ENCODE data around the gene UGT1A10.

UGT1A10 gene

GRCh38 chr2:233793465-233794127 lies 157.3 kb downstream of the UGT1A10 start:
- H3K27ac ChIP-seq (replicated peaks), result no peak overlapping the region
- TF ChIP-seq SPI1 (IDR thresholded peaks at IDR 0.05; ENCODE audit: borderline replicate concordance, low read depth) (no peak), CTCF (IDR thresholded peaks at IDR 0.05; ENCODE audit: insufficient read depth, low read length) (no peak), REST (IDR thresholded peaks at IDR 0.05; ENCODE audit: insufficient replicate concordance, low read depth) (no peak), POLR2AphosphoS5 (IDR thresholded peaks at IDR 0.05; ENCODE audit: low read depth) (no peak), GABPA (IDR thresholded peaks at IDR 0.05; ENCODE audit: low read depth) (no peak)
- H3K27me3 ChIP-seq (ENCODE audit: insufficient read depth, poor library complexity, severe bottlenecking), result no peaks in the 10 kb centered on the region
- no peak overlapping the region for H3K4me3 ChIP-seq (replicated peaks; ENCODE audit: insufficient read depth, low read length)
- no peak for DNase-seq (ENCODE audit: low read depth in 1 of 2, low spot score in 1 of 2)

- TF ChIP-seq CTCF (IDR thresholded peaks at IDR 0.05; ENCODE audit: insufficient read depth, low read length) (no peak), REST (IDR thresholded peaks at IDR 0.05; ENCODE audit: insufficient replicate concordance, low read depth) (no peak), GABPA (IDR thresholded peaks at IDR 0.05; ENCODE audit: low read depth) (no peak), POLR2AphosphoS5 (IDR thresholded peaks at IDR 0.05; ENCODE audit: low read depth) (no peak), SPI1 (IDR thresholded peaks at IDR 0.05; ENCODE audit: borderline replicate concordance, low read depth) (no peak)
- no peak for DNase-seq (ENCODE audit: low read depth in 1 of 2, low spot score in 1 of 2)
- Histone ChIP-seq H3K27ac (replicated peaks) (no peak overlapping the region), H3K4me3 (replicated peaks; ENCODE audit: insufficient read depth, low read length) (no peak overlapping the region), H3K27me3 (ENCODE audit: insufficient read depth, poor library complexity, severe bottlenecking) (no peaks in the 10 kb centered on the region)
Measured at GRCh38 chr2:233794128-233794658, 157.9 kb downstream of the UGT1A10 start.

GRCh38 chr2:233795735-233796171 lies 159.5 kb downstream of the UGT1A10 start:
- Histone ChIP-seq H3K27ac (replicated peaks) (no peak overlapping the region), H3K4me3 (replicated peaks; ENCODE audit: insufficient read depth, low read length) (no peak overlapping the region), H3K27me3 (ENCODE audit: insufficient read depth, poor library complexity, severe bottlenecking) (no peaks in the 10 kb centered on the region)
- DNase-seq (ENCODE audit: low read depth in 1 of 2, low spot score in 1 of 2), result no peak
- TF ChIP-seq CTCF (IDR thresholded peaks at IDR 0.05; ENCODE audit: insufficient read depth, low read length) (no peak), GABPA (IDR thresholded peaks at IDR 0.05; ENCODE audit: low read depth) (no peak), REST (IDR thresholded peaks at IDR 0.05; ENCODE audit: insufficient replicate concordance, low read depth) (no peak), SPI1 (IDR thresholded peaks at IDR 0.05; ENCODE audit: borderline replicate concordance, low read depth) (no peak), POLR2AphosphoS5 (IDR thresholded peaks at IDR 0.05; ENCODE audit: low read depth) (no peak)

Data from HL-60 (cell line).